Activated naive CD8-positive, alpha-beta T cell treated with anti-CD3 and anti-CD28 coated beads for 36 hours (primary cell): Measurements from ENCODE around the gene NPC1. TPM values are rescaled to one million over a fixed set of nuclear protein-coding genes. Genes with fewer than 3 reads are reported as not detected.

Experiments used
- DNase-seq: peaks from one replicate; pipeline ENCODE4 v3.0.0; 2021
- H3K27ac Mint-ChIP-seq: one replicate; pipeline ENCODE4 v1.8.0; 2022; ENCODE audit warnings: mild to moderate bottlenecking, moderate library complexity, mixed read lengths
- H3K27me3 Mint-ChIP-seq: one replicate; pipeline ENCODE4 v1.8.0; 2022; ENCODE audit warnings: mild to moderate bottlenecking, mixed read lengths
- H3K36me3 Mint-ChIP-seq: one replicate; pipeline ENCODE4 v1.8.0; 2021; ENCODE audit warnings: mild to moderate bottlenecking, mixed read lengths
- H3K4me1 Mint-ChIP-seq: one replicate; pipeline ENCODE4 v1.8.0; 2021; ENCODE audit warnings: mixed read lengths
- H3K4me3 Mint-ChIP-seq: one replicate; pipeline ENCODE4 v1.8.0; 2022; ENCODE audit warnings: mild to moderate bottlenecking, moderate library complexity, mixed read lengths
- H3K9me3 Mint-ChIP-seq: one replicate; pipeline ENCODE4 v1.8.0; 2022; ENCODE audit warnings: mixed read lengths
- total RNA-seq, 2 experiments: library from RNA; stranded (reverse); gene quantifications; one replicate each; pipeline ENCODE4 v1.2.3, GENCODE V29; 2021

The NPC1 gene
- total RNA-seq, 2 experiments from 2014 or later: 19.7 to 22.3 TPM

DNA sequence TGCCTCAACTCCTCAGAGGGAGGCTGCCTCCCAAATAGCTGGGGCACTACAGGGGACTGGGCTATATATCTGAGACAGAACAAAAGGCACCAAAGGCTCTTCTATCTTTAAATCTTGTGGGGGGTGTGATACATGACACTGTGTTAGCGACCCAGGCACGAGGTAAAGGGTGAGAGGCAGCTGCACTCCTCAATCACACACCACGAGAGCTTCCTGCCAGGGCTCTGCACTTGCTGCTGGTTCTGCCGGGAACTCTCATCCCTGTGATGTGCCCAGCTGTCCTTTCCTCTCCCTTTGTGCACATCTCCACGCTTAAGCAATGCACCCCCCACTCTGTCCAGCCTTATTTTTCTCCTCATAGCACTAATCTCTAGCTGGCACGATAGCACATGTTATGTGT lies 32.4 kb downstream of the NPC1 start:
- H3K9me3 Mint-ChIP-seq: no peaks in the 10 kb centered on the region
- no peak for DNase-seq
- H3K27me3 Mint-ChIP-seq: no peaks in the 10 kb centered on the region
- H3K27ac Mint-ChIP-seq: no peak overlapping the region
- H3K4me3 Mint-ChIP-seq: no peak overlapping the region
- H3K36me3 Mint-ChIP-seq: peaks cover 35% of the 10 kb centered on the region
- no peaks in the 10 kb centered on the region for H3K4me1 Mint-ChIP-seq

DNA sequence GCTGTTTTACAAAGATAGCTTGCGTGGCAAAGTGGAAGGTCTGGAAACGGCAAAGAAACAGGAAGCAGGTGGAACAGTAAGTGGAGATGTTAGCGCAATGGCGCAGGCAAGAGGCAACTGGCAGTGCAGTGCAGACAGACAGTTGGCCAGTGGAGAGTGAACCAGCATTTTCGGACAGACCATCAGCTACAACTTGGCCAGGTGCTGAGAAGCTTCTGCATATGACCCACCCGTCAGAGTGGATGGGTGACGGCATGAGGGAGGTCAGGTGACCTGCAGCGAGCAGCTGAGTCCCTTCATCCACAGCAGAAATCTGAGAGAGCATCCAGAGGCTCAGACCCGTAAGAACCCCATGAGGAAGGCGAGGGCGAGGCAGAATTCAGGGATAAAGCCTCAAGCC lies 33.8 kb downstream of the NPC1 start:
- Mint-ChIP-seq H3K9me3 (no peaks in the 10 kb centered on the region), H3K27ac (no peak overlapping the region), H3K4me3 (no peak overlapping the region), H3K27me3 (no peaks in the 10 kb centered on the region), H3K36me3 (peaks cover 29% of the 10 kb centered on the region), H3K4me1 (no peaks in the 10 kb centered on the region)
- DNase-seq: no peak

GRCh38 chr18:23551978-23552377 lies 34.3 kb downstream of the NPC1 start:
- Mint-ChIP-seq H3K27ac (no peak overlapping the region), H3K9me3 (no peaks in the 10 kb centered on the region), H3K27me3 (no peaks in the 10 kb centered on the region), H3K36me3 (peaks cover 29% of the 10 kb centered on the region), H3K4me1 (no peaks in the 10 kb centered on the region), H3K4me3 (no peak overlapping the region)
- DNase-seq: no peak

- Mint-ChIP-seq H3K9me3 (no peaks in the 10 kb centered on the region), H3K4me1 (no peaks in the 10 kb centered on the region), H3K27me3 (no peaks in the 10 kb centered on the region), H3K27ac (no peak overlapping the region), H3K36me3 (peaks cover 28% of the 10 kb centered on the region), H3K4me3 (no peak overlapping the region)
- no peak for DNase-seq
These were observed 35.4 kb downstream of the NPC1 start for GRCh38 chr18:23550898-23551297.

- Mint-ChIP-seq H3K27ac (no peak overlapping the region), H3K4me1 (no peaks in the 10 kb centered on the region), H3K27me3 (no peaks in the 10 kb centered on the region), H3K9me3 (no peaks in the 10 kb centered on the region), H3K4me3 (no peak overlapping the region), H3K36me3 (peaks cover 17% of the 10 kb centered on the region)
- DNase-seq: no peak
These were observed 37.6 kb downstream of the NPC1 start for GRCh38 chr18:23548719-23549118.

GRCh38 chr18:23548275-23548674 lies 38.0 kb downstream of the NPC1 start:
- no peaks in the 10 kb centered on the region for H3K4me1 Mint-ChIP-seq
- peaks cover 18% of the 10 kb centered on the region for H3K36me3 Mint-ChIP-seq
- H3K27me3 Mint-ChIP-seq: no peaks in the 10 kb centered on the region
- no peak overlapping the region for H3K27ac Mint-ChIP-seq
- DNase-seq: no peak
- H3K9me3 Mint-ChIP-seq: no peaks in the 10 kb centered on the region
- no peak overlapping the region for H3K4me3 Mint-ChIP-seq

- Mint-ChIP-seq H3K4me1 (peaks cover under 1% of the 10 kb centered on the region), H3K27ac (no peak overlapping the region), H3K27me3 (no peaks in the 10 kb centered on the region), H3K4me3 (no peak overlapping the region), H3K36me3 (peaks cover 17% of the 10 kb centered on the region), H3K9me3 (no peaks in the 10 kb centered on the region)
- no peak for DNase-seq
These were observed 38.5 kb downstream of the NPC1 start for GRCh38 chr18:23547846-23548245.

GRCh38 chr18:23547306-23547705 lies 39.0 kb downstream of the NPC1 start:
- no peaks in the 10 kb centered on the region for H3K9me3 Mint-ChIP-seq
- H3K36me3 Mint-ChIP-seq: peaks cover 16% of the 10 kb centered on the region
- H3K27ac Mint-ChIP-seq: no peak overlapping the region
- peaks cover 6% of the 10 kb centered on the region for H3K4me1 Mint-ChIP-seq
- no peaks in the 10 kb centered on the region for H3K27me3 Mint-ChIP-seq
- H3K4me3 Mint-ChIP-seq: no peak overlapping the region
- DNase-seq: no peak

- H3K9me3 Mint-ChIP-seq: no peaks in the 10 kb centered on the region
- H3K27me3 Mint-ChIP-seq: no peaks in the 10 kb centered on the region
- peaks cover 23% of the 10 kb centered on the region for H3K4me1 Mint-ChIP-seq
- H3K4me3 Mint-ChIP-seq: no peak overlapping the region
- no peak for DNase-seq
- peaks cover 19% of the 10 kb centered on the region for H3K36me3 Mint-ChIP-seq
- no peak overlapping the region for H3K27ac Mint-ChIP-seq
These were observed 41.0 kb downstream of the NPC1 start for GRCh38 chr18:23545247-23545789.

DNA sequence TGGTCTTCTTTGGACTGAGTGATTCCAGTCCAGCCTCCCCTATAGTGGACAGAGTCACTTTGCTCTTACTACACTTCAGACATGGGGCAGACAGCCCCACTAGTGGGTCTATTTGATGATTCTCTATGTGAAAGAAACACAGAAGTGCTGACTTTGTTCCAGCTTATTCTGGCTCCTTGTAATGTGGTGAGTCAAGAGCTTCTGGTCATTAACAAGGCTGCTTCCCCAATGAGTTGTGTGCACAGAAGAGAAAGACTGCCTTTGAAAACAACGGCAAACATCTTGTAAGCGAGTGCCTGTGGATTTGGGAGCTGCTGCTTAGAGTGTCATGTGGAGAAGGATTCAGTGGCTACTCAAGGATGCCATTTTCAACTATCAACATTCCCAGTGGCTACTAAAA lies 43.8 kb downstream of the NPC1 start:
- no peaks in the 10 kb centered on the region for H3K27me3 Mint-ChIP-seq
- no peak overlapping the region for H3K27ac Mint-ChIP-seq
- H3K4me1 Mint-ChIP-seq: peaks cover 31% of the 10 kb centered on the region
- H3K9me3 Mint-ChIP-seq: no peaks in the 10 kb centered on the region
- peaks cover 19% of the 10 kb centered on the region for H3K36me3 Mint-ChIP-seq
- no peak overlapping the region for H3K4me3 Mint-ChIP-seq
- DNase-seq: no peak

DNA sequence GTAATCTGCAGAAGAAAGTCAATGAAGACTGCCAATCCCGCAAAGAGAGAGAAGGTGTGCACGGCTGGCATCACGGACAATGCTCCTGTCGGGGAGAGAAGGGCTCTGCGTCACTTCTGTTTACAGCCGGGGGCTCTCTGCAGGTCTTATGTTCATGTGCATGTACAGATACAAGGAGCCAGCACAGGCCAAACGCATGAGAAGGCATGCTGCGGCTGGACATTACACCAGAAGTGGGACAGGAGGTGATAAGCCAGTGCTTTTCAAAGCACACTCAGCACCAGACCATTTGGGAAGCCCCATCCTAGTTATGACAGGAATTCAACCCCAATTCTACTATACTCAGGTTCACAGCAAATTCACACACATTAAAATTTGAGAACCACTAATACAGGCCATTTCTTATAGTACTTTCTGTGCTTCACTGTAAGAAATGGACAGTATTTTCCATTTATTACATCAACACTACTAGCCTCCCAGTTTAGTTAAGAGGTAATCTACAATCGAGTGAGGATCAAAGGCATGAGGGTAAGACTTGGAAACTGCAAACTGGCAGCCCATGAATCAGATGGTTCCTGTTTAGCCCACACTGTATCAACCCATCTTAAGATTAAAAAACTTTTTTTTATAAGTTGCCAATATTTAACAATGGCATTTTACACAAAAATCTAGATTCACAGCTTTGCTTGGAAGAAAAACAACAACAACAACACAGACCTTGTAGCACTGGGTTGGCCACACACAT lies 44.8 kb downstream of the NPC1 start:
- Mint-ChIP-seq H3K9me3 (no peaks in the 10 kb centered on the region), H3K4me1 (peaks cover 31% of the 10 kb centered on the region), H3K36me3 (peaks cover 18% of the 10 kb centered on the region), H3K27ac (peak overlapping the region; percentile 72), H3K4me3 (no peak overlapping the region), H3K27me3 (no peaks in the 10 kb centered on the region)
- no peak for DNase-seq

DNA sequence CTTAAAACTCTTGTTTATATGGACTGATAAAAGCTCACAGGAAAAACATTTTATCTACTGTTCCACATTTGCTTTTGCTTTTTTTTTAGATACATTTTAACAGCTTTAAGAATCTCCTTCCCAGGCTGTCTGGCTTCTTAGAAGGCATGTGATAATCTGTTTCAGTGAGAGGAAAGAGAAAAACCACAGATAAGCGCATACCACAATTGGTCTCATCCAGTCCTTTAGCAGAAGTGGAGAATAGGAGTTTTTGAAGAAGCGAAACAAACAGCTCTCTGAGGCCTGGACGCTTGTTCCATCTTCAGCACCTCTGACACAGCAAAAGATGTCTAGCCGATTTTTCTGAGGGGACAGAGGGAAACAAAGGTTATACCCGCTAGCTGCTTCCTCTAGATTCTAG lies 45.4 kb downstream of the NPC1 start:
- peaks cover 15% of the 10 kb centered on the region for H3K36me3 Mint-ChIP-seq
- H3K4me3 Mint-ChIP-seq: no peak overlapping the region
- no peaks in the 10 kb centered on the region for H3K9me3 Mint-ChIP-seq
- no peak for DNase-seq
- H3K27me3 Mint-ChIP-seq: no peaks in the 10 kb centered on the region
- H3K4me1 Mint-ChIP-seq: peaks cover 31% of the 10 kb centered on the region
- H3K27ac Mint-ChIP-seq: peak overlapping the region; percentile 72

- H3K4me1 Mint-ChIP-seq: peaks cover 31% of the 10 kb centered on the region
- no peaks in the 10 kb centered on the region for H3K27me3 Mint-ChIP-seq
- DNase-seq: no peak
- peak overlapping the region; percentile 72 for H3K27ac Mint-ChIP-seq
- no peak overlapping the region for H3K4me3 Mint-ChIP-seq
- H3K36me3 Mint-ChIP-seq: peaks cover 19% of the 10 kb centered on the region
- no peaks in the 10 kb centered on the region for H3K9me3 Mint-ChIP-seq
These were observed 46.3 kb downstream of the NPC1 start for GRCh38 chr18:23539911-23540525.

- Mint-ChIP-seq H3K4me1 (peaks cover 31% of the 10 kb centered on the region), H3K36me3 (peaks cover 19% of the 10 kb centered on the region), H3K27me3 (no peaks in the 10 kb centered on the region), H3K27ac (no peak overlapping the region), H3K9me3 (no peaks in the 10 kb centered on the region), H3K4me3 (no peak overlapping the region)
- DNase-seq: no peak
These were observed 47.0 kb downstream of the NPC1 start for GRCh38 chr18:23539296-23539695.

GRCh38 chr18:23538870-23539269 lies 47.4 kb downstream of the NPC1 start:
- Mint-ChIP-seq H3K27me3 (no peaks in the 10 kb centered on the region), H3K4me1 (peaks cover 31% of the 10 kb centered on the region), H3K4me3 (no peak overlapping the region), H3K27ac (no peak overlapping the region), H3K36me3 (peaks cover 19% of the 10 kb centered on the region), H3K9me3 (no peaks in the 10 kb centered on the region)
- no peak for DNase-seq

DNA sequence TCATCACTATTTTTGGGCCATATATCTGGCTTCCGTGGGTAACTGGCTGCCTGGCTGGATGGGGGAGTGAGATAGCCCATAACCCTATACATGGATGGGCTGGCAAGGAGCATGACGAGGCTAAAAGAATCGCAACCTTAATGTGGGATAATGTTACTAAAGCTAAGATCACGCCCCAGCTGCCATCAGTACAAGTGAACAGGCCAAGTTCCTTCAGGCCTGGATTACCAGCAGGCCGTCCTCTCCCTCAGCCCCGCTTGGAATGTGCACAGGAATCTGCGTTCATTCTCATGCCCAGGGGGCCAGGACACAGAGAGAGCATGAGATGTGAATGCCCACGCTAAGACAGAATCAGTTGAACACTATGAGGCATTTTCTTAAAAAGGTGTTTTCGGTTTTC lies 48.3 kb downstream of the NPC1 start:
- H3K27ac Mint-ChIP-seq: no peak overlapping the region

More for the DNA sequence above, 48.3 kb downstream of the NPC1 start:
- peaks cover 17% of the 10 kb centered on the region for H3K36me3 Mint-ChIP-seq
- peaks cover 31% of the 10 kb centered on the region for H3K4me1 Mint-ChIP-seq
- H3K27me3 Mint-ChIP-seq: no peaks in the 10 kb centered on the region
- H3K9me3 Mint-ChIP-seq: no peaks in the 10 kb centered on the region
- no peak for DNase-seq
- no peak overlapping the region for H3K4me3 Mint-ChIP-seq
